ENCODE data around the gene PALMD. TPM values are rescaled to one million over a fixed set of nuclear protein-coding genes. Genes with fewer than 3 reads are reported as not detected.

PALMD gene
- polyA plus RNA-seq, 3 donors, result not detected

DNA sequence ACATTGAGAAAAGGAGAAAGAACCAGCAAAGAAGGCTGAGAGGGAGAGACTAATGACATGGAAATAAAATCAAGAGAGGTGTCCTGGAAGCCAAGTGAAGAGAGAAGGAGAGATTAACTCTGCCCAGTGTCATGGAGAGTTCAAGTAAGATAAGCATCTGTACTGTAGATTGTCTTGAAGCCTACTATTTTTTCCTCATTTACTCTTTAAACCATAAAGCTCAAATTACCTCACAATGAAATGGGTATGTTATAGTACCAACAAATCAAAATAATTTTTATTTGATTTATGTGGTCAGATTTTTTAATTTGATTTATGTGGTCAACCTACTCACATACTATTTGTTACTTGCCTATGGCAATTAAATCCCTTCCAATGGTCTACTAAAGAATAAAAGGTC, 5.2 kb upstream of the PALMD start:
- no peak overlapping the region for H3K4me3 ChIP-seq (replicated peaks in 1 of 3; ENCODE audit: low read depth in 2 of 3, low read length in 3 of 3)
- intact Hi-C loops (cut with micrococcal nuclease), result no loop called here
- Mint-ChIP-seq H3K4me3 (no peak overlapping the region), H3K4me1 (no peaks in the 10 kb centered on the region), H3K27ac (no peak overlapping the region), H3K36me3 (no peaks in the 10 kb centered on the region), H3K27me3 (ENCODE audit: low read depth in 3 of 3) (peaks cover 0 to 3% (median 2%) of the 10 kb centered on the region in 3 donors), H3K9me3 (peaks cover 0 to 2% (median 0%) of the 10 kb centered on the region in 7 donors)
- no peak overlapping the region for H3K9ac ChIP-seq (ENCODE audit: insufficient read depth, low read length, poor library complexity, severe bottlenecking)
- no peaks in the 10 kb centered on the region for H3K36me3 ChIP-seq (replicated peaks in 1 of 2; ENCODE audit: control insufficient read depth in 1 of 2, insufficient read depth in 2 of 2, low read length in 2 of 2)
- H3K27me3 ChIP-seq (ENCODE audit: control insufficient read depth in 2 of 2, insufficient read depth in 2 of 2, low read length in 2 of 2), result peaks cover 1 to 2% of the 10 kb centered on the region in 2 donors
- no peak overlapping the region for H2AFZ ChIP-seq (ENCODE audit: insufficient read depth, low read depth, low read length, poor library complexity, severe bottlenecking)
- no peak for DNase-seq
- H3K4me1 ChIP-seq (ENCODE audit: control insufficient read depth in 1 of 2, insufficient read depth in 2 of 2, low read length in 2 of 2), result no peaks in the 10 kb centered on the region
- H4K20me1 ChIP-seq (ENCODE audit: insufficient read depth, low read length), result no peaks in the 10 kb centered on the region
- no peaks in the 10 kb centered on the region for H3K9me3 ChIP-seq (replicated peaks in 1 of 2; ENCODE audit: control insufficient read depth in 1 of 2, insufficient read depth in 1 of 2, low read length in 2 of 2)
- no peak overlapping the region for H3K27ac ChIP-seq (ENCODE audit: low read depth in 1 of 2, low read length in 2 of 2)
- no peaks in the 10 kb centered on the region for H3K79me2 ChIP-seq (ENCODE audit: insufficient read depth, low read length)
- TF ChIP-seq, protein P1, sequence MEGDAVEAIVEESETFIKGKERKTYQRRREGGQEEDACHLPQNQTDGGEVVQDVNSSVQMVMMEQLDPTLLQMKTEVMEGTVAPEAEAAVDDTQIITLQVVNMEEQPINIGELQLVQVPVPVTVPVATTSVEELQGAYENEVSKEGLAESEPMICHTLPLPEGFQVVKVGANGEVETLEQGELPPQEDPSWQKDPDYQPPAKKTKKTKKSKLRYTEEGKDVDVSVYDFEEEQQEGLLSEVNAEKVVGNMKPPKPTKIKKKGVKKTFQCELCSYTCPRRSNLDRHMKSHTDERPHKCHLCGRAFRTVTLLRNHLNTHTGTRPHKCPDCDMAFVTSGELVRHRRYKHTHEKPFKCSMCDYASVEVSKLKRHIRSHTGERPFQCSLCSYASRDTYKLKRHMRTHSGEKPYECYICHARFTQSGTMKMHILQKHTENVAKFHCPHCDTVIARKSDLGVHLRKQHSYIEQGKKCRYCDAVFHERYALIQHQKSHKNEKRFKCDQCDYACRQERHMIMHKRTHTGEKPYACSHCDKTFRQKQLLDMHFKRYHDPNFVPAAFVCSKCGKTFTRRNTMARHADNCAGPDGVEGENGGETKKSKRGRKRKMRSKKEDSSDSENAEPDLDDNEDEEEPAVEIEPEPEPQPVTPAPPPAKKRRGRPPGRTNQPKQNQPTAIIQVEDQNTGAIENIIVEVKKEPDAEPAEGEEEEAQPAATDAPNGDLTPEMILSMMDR (IDR thresholded peaks at IDR 0.05), result no peak
- H3K4me2 ChIP-seq (replicated peaks; ENCODE audit: extremely low read depth, low read length, poor library complexity, severe bottlenecking), result no peak overlapping the region

DNA sequence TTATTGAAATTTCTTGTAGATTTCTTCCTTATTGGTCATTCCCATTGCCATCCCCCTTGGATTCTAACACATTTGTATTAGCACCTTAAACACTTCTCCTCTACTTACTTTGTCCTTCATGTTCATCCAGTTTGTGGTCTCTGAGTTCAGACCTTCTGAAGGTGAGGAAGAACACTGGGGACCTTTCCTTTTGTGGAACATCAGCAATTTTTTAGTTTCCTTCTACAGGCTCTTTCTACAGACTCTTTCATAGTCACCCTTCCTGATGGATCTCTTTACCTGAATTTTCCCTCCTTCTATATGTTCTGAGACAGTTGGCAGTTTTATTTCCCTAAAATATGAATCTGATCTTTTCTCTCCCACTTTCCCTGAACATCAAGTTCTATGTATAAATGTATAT, 4.4 kb upstream of the PALMD start:
- Histone ChIP-seq H3K4me2 (replicated peaks; ENCODE audit: extremely low read depth, low read length, poor library complexity, severe bottlenecking) (no peak overlapping the region), H3K4me3 (replicated peaks in 1 of 3; ENCODE audit: low read depth in 2 of 3, low read length in 3 of 3) (no peak overlapping the region), H3K36me3 (replicated peaks in 1 of 2; ENCODE audit: control insufficient read depth in 1 of 2, insufficient read depth in 2 of 2, low read length in 2 of 2) (no peaks in the 10 kb centered on the region), H3K79me2 (ENCODE audit: insufficient read depth, low read length) (no peaks in the 10 kb centered on the region), H3K4me1 (ENCODE audit: control insufficient read depth in 1 of 2, insufficient read depth in 2 of 2, low read length in 2 of 2) (no peaks in the 10 kb centered on the region), H2AFZ (ENCODE audit: insufficient read depth, low read depth, low read length, poor library complexity, severe bottlenecking) (no peak overlapping the region), H3K27ac (ENCODE audit: low read depth in 1 of 2, low read length in 2 of 2) (no peak overlapping the region), H3K27me3 (ENCODE audit: control insufficient read depth in 2 of 2, insufficient read depth in 2 of 2, low read length in 2 of 2) (peaks cover 8 to 9% of the 10 kb centered on the region in 2 donors), H3K9me3 (replicated peaks in 1 of 2; ENCODE audit: control insufficient read depth in 1 of 2, insufficient read depth in 1 of 2, low read length in 2 of 2) (no peaks in the 10 kb centered on the region), H3K9ac (ENCODE audit: insufficient read depth, low read length, poor library complexity, severe bottlenecking) (no peak overlapping the region), H4K20me1 (ENCODE audit: insufficient read depth, low read length) (no peaks in the 10 kb centered on the region)
- TF ChIP-seq, protein P1 (IDR thresholded peaks at IDR 0.05), result no peak
- H3K4me1 Mint-ChIP-seq, result no peaks in the 10 kb centered on the region
- peaks cover 0 to 2% (median 0%) of the 10 kb centered on the region in 7 donors for H3K9me3 Mint-ChIP-seq
- DNase-seq, result no peak
- H3K36me3 Mint-ChIP-seq, result no peaks in the 10 kb centered on the region
- peaks cover 6 to 11% (median 8%) of the 10 kb centered on the region in 3 donors for H3K27me3 Mint-ChIP-seq (ENCODE audit: low read depth in 3 of 3)
- H3K27ac Mint-ChIP-seq, result no peak overlapping the region
- intact Hi-C loops (cut with micrococcal nuclease), result no loop called here
- no peak overlapping the region for H3K4me3 Mint-ChIP-seq
